ENCODE results near the gene MAP4K5. TPM values are rescaled to one million over a fixed set of nuclear protein-coding genes. Genes with fewer than 3 reads are reported as not detected.
A peak's percentile ranks its signal among the peaks of the same experiment; 100 is the strongest.

MAP4K5 gene
- total and polyA plus RNA-seq, 2 of the 13 experiments (the other 11 are each of a cell fraction or from before 2014, with no cell fraction given), result 12.7 to 23.9 TPM

DNA sequence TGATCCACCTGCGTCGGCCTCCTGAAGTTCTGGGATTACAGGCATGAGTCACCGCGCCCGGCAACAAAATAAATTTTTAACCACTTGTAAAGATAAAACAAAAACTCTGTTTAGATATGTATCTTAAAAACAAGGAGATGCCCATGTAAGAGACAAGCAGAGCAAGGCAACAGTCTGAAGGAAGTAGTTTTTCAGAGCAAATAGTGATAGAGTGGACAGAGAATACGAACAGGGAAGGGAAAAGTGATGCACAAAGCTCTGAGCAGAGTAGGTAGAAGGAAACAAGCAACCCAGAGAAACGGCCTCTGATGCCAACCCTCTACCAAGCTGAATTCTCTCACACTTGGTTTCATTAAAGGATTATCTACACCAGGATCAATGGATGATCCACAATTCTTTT is 110.9 kb downstream of the MAP4K5 start (continued):
- TF ChIP-seq, protein P1, sequence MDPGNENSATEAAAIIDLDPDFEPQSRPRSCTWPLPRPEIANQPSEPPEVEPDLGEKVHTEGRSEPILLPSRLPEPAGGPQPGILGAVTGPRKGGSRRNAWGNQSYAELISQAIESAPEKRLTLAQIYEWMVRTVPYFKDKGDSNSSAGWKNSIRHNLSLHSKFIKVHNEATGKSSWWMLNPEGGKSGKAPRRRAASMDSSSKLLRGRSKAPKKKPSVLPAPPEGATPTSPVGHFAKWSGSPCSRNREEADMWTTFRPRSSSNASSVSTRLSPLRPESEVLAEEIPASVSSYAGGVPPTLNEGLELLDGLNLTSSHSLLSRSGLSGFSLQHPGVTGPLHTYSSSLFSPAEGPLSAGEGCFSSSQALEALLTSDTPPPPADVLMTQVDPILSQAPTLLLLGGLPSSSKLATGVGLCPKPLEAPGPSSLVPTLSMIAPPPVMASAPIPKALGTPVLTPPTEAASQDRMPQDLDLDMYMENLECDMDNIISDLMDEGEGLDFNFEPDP (CRISPR knock-in tag; conservative IDR thresholded peaks at IDR 0.05), result no peak
- TF ChIP-seq ZNF556 (CRISPR knock-in tag; IDR thresholded peaks at IDR 0.05; ENCODE audit: borderline replicate concordance), result no peak
- TF ChIP-seq ZNF773 (CRISPR knock-in tag; IDR thresholded peaks at IDR 0.05; ENCODE audit: borderline replicate concordance), result no peak
- no peak for TF ChIP-seq SRSF1 (optimal IDR thresholded peaks at IDR 0.05; ENCODE audit: low read depth, low read length)

DNA sequence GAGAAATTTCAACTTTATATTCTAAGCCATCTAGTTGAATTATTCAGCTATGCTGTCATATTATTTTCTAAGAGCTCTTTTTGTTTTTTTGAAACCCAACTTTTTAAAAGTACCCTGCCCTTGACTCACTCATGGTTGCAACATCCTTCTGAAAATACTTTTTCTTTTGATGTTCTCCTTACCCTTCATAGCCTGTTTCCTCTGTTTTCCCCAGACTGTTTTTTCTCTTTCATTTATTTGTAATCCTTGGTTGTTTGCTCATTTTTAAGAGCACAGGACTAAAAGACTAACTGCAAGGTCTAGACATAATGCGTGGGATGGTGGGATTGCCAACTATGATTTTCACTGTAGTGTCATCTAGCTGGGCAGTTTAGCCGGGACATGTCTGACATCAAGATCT is 114.5 kb downstream of the MAP4K5 start:
- H3K4me2 ChIP-seq (ENCODE audit: low read depth, low read length), result no peak overlapping the region
- no peaks in the 10 kb centered on the region for H4K20me1 ChIP-seq (ENCODE audit: insufficient read depth, low read length)
- intact Hi-C loops (cut with micrococcal nuclease; ENCODE audit: unreplicated experiment), result no loop called here
- ATAC-seq (no peak; the same call in 2 of the 3 replicates), DNase-seq (ENCODE audit: low spot score) (peak; percentile 56), FAIRE-seq (peak; percentile 15)
- no peak overlapping the region for H3K9ac ChIP-seq (ENCODE audit: insufficient read depth, low read depth, low read length)
- no peak overlapping the region for H3K27ac ChIP-seq (ENCODE audit: extremely low read length, insufficient read depth, low read length)
- H3K79me2 ChIP-seq (ENCODE audit: insufficient read depth, low read length), result no peaks in the 10 kb centered on the region
- no peak overlapping the region for H3K4me3 ChIP-seq (replicated peaks in 1 of 3; ENCODE audit: insufficient read depth in 1 of 3, low read depth in 2 of 3, low read length in 3 of 3)
- in situ Hi-C loops (cut with HindIII; ENCODE audit: extremely low pct_ligation_motif_present, low pct_unique_long_range_greater_than_20kb), result no loop called here
- 89% methylated on average over 2 of the region's 2 CpGs for WGBS (ENCODE audit: low lambda C conversion rate)
- BruUV-seq (replicated peaks), result no TSS peak
- H3K27me3 ChIP-seq (ENCODE audit: control insufficient read depth in 1 of 2, insufficient read depth in 2 of 2, low read length in 2 of 2), result no peaks in the 10 kb centered on the region
- no peak overlapping the region for H2AFZ ChIP-seq (ENCODE audit: low read length)
- H3K4me1 ChIP-seq (ENCODE audit: insufficient read depth, low read length), result peaks cover 11% of the 10 kb centered on the region
- POLR2A ChIA-PET, result interaction anchor here (1.1 kb wide), 1 partner anchor 106 kb away, joined by 3 read pairs; the partner anchor contains the start of genes DMAC2L and L2HGDH
- H3K36me3 ChIP-seq (replicated peaks in 1 of 2; ENCODE audit: control insufficient read depth in 1 of 2, insufficient read depth in 2 of 2, low read length in 2 of 2), result peaks cover 0 to 11% of the 10 kb centered on the region in 2 experiments; a peak in 1 of 5 replicates
- CTCF ChIA-PET (ENCODE audit: low intra/inter-chr PET ratio, low total read pairs), result no interaction called here
- H3K9me3 ChIP-seq (ENCODE audit: low read length), result no peaks in the 10 kb centered on the region
- TF ChIP-seq, protein P2, sequence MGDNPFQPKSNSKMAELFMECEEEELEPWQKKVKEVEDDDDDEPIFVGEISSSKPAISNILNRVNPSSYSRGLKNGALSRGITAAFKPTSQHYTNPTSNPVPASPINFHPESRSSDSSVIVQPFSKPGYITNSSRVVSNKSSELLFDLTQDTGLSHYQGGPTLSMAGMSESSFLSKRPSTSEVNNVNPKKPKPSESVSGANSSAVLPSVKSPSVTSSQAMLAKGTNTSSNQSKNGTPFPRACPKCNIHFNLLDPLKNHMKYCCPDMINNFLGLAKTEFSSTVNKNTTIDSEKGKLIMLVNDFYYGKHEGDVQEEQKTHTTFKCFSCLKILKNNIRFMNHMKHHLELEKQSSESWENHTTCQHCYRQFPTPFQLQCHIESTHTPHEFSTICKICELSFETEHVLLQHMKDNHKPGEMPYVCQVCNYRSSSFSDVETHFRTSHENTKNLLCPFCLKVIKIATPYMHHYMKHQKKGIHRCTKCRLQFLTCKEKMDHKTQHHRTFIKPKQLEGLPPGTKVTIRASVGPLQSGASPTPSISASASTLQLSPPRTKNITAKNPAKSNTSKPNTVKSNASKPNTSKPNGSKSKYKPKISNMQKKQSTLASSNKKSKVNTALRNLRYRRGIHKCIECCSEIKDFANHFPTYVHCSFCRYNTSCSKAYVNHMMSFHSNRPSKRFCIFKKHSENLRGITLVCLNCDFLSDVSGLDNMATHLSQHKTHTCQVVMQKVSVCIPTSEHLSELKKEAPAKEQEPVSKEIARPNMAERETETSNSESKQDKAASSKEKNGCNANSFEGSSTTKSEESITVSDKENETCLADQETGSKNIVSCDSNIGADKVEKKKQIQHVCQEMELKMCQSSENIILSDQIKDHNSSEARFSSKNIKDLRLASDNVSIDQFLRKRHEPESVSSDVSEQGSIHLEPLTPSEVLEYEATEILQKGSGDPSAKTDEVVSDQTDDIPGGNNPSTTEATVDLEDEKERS (CRISPR knock-in tag; IDR thresholded peaks at IDR 0.05), result no peak
- no peak for TF ChIP-seq HHEX (CRISPR knock-in tag; IDR thresholded peaks at IDR 0.05)
- no peak for TF ChIP-seq NFRKB (IDR thresholded peaks at IDR 0.05)
- TF ChIP-seq TBX3 (IDR thresholded peaks at IDR 0.05; ENCODE audit: borderline replicate concordance), result no peak
- TF ChIP-seq RARA (CRISPR knock-in tag; IDR thresholded peaks at IDR 0.05), result peak; percentile 81
- TF ChIP-seq, protein P3, sequence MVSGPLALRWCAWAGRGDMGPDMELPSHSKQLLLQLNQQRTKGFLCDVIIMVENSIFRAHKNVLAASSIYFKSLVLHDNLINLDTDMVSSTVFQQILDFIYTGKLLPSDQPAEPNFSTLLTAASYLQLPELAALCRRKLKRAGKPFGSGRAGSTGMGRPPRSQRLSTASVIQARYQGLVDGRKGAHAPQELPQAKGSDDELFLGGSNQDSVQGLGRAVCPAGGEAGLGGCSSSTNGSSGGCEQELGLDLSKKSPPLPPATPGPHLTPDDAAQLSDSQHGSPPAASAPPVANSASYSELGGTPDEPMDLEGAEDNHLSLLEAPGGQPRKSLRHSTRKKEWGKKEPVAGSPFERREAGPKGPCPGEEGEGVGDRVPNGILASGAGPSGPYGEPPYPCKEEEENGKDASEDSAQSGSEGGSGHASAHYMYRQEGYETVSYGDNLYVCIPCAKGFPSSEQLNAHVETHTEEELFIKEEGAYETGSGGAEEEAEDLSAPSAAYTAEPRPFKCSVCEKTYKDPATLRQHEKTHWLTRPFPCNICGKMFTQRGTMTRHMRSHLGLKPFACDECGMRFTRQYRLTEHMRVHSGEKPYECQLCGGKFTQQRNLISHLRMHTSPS (CRISPR knock-in tag; IDR thresholded peaks at IDR 0.05; ENCODE audit: low read depth), result no peak
- no peak for TF ChIP-seq ZNF382 (CRISPR knock-in tag; IDR thresholded peaks at IDR 0.05; ENCODE audit: borderline replicate concordance)
- TF ChIP-seq EP300 (IDR thresholded peaks at IDR 0.05; ENCODE audit: low read depth in 2 of 2, low read length in 2 of 2), result 0 out of 4 replicates have a peak, but pooled peaks of 1 of the 2 experiments have one; percentile 16
- no peak for TF ChIP-seq EP300 (CRISPR knock-in tag; IDR thresholded peaks at IDR 0.05; ENCODE audit: borderline replicate concordance)
- peak; percentile 38; the same call in 1 of the 2 replicates for TF ChIP-seq NCOA2 (CRISPR knock-in tag; IDR thresholded peaks at IDR 0.05)
